Astrocyte (in vitro differentiated cells and primary cell): ENCODE measurements around the gene DHRS7.

Source experiments
- CTCF ChIP-seq: IDR thresholded peaks from 2 replicates; pipeline ENCODE4 v1.5.1; 2011; ENCODE audit warnings: low read depth, mild to moderate bottlenecking, inconsistent platforms, low read length, moderate library complexity; ENCODE audit not compliant: insufficient read depth
- EZH2 ChIP-seq: IDR thresholded peaks from 2 replicates; pipeline ENCODE4 v1.6.1; 2012; ENCODE audit warnings: mild to moderate bottlenecking, low read length, inconsistent platforms; ENCODE audit not compliant: insufficient read depth

- TF ChIP-seq CTCF (no peak), EZH2 (no peak)
These were observed 45.5 kb upstream of the DHRS7 start for GRCh38 chr14:60210703-60211102.
